Measurements from ENCODE around the gene CAPN5.
A peak's percentile ranks its signal among the peaks of the same experiment; 100 is the strongest.
"Not testable (repeated sequence)": the region's sequence is repeated elsewhere in the genome, so short reads cannot be mapped to it uniquely, and the experiment has no call there.

The CAPN5 gene

DNA sequence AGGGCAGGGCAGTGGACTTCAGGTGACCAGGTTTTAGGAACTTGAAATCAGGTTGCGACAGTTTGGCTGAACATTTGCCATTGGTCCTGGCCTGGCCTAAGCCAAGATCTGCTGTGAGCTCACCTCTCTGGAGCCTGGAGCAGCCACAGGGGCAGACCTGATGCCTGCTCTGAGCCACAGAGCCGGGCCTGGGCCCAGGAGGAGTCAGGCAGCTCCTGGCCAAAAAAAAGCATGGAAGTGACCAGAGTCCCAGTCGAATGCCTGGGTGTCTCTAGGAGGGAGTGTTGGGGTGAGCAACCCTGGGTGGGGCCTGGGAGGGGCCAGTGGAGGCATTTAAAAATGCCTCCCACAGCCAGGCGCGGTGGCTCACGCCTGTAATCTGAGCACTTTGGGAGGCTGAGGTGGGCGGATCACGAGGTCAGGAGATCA, 29.8 kb downstream of the CAPN5 start:
- Histone ChIP-seq H3K4me1 (ENCODE audit: control insufficient read depth, low read length) (no peaks in the 10 kb centered on the region), H3K27me3 (ENCODE audit: control insufficient read depth, low read length) (no peaks in the 10 kb centered on the region), H3K79me2 (ENCODE audit: control insufficient read depth, low read length) (no peaks in the 10 kb centered on the region), H3F3A (ENCODE audit: control insufficient read depth, insufficient read depth) (no peaks in the 10 kb centered on the region), H3K4me2 (ENCODE audit: low read length) (no peak overlapping the region), H3K36me3 (ENCODE audit: control insufficient read depth, low read length) (no peaks in the 10 kb centered on the region), H3K9me2 (replicated peaks; ENCODE audit: control insufficient read depth, low read length) (no peaks in the 10 kb centered on the region), H3K27ac (ENCODE audit: low read depth, low read length) (no peak overlapping the region), H3K9me3 (ENCODE audit: control insufficient read depth, insufficient read depth, low read length) (no peaks in the 10 kb centered on the region), H3K4me3 (ENCODE audit: low read length) (no peak overlapping the region), H4K20me1 (ENCODE audit: control insufficient read depth, insufficient read depth, low read depth, low read length) (no peaks in the 10 kb centered on the region)
- TF ChIP-seq EZH2phosphoT487 (IDR thresholded peaks at IDR 0.05; ENCODE audit: borderline replicate concordance, low read length) = no peak
- TF ChIP-seq, protein P1, sequence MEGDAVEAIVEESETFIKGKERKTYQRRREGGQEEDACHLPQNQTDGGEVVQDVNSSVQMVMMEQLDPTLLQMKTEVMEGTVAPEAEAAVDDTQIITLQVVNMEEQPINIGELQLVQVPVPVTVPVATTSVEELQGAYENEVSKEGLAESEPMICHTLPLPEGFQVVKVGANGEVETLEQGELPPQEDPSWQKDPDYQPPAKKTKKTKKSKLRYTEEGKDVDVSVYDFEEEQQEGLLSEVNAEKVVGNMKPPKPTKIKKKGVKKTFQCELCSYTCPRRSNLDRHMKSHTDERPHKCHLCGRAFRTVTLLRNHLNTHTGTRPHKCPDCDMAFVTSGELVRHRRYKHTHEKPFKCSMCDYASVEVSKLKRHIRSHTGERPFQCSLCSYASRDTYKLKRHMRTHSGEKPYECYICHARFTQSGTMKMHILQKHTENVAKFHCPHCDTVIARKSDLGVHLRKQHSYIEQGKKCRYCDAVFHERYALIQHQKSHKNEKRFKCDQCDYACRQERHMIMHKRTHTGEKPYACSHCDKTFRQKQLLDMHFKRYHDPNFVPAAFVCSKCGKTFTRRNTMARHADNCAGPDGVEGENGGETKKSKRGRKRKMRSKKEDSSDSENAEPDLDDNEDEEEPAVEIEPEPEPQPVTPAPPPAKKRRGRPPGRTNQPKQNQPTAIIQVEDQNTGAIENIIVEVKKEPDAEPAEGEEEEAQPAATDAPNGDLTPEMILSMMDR (IDR thresholded peaks at IDR 0.05; ENCODE audit: low read depth, low read length, poor library complexity, severe bottlenecking) = no peak

DNA sequence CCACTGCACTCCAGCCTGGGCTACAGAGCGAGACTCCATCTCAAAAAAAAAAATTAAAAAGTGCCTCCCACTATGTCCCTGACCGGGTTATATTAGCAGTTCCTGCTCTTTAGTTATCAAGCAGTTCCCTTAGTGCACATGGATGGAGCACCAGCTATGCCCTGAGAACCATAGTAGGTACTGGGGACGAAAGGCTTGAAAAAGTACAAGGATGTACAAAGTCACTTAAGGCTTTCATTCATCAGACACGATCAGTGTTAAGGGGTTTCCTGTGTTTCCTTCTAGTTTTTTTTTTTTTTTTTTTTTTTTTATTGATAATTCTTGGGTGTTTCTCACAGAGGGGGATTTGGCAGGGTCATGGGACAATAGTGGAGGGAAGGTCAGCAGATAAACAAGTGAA, 30.4 kb downstream of the CAPN5 start:
- H3K4me3 ChIP-seq (ENCODE audit: low read length); H3K9me3 ChIP-seq (ENCODE audit: control insufficient read depth, insufficient read depth, low read length); H3K36me3 ChIP-seq (ENCODE audit: control insufficient read depth, low read length); H3K27ac ChIP-seq (ENCODE audit: low read depth, low read length); H3K9me2 ChIP-seq (replicated peaks; ENCODE audit: control insufficient read depth, low read length); H3F3A ChIP-seq (ENCODE audit: control insufficient read depth, insufficient read depth); H3K79me2 ChIP-seq (ENCODE audit: control insufficient read depth, low read length); H3K4me1 ChIP-seq (ENCODE audit: control insufficient read depth, low read length); H3K4me2 ChIP-seq (ENCODE audit: low read length); H3K27me3 ChIP-seq (ENCODE audit: control insufficient read depth, low read length); H4K20me1 ChIP-seq (ENCODE audit: control insufficient read depth, insufficient read depth, low read depth, low read length): not testable (repeated sequence)

DNA sequence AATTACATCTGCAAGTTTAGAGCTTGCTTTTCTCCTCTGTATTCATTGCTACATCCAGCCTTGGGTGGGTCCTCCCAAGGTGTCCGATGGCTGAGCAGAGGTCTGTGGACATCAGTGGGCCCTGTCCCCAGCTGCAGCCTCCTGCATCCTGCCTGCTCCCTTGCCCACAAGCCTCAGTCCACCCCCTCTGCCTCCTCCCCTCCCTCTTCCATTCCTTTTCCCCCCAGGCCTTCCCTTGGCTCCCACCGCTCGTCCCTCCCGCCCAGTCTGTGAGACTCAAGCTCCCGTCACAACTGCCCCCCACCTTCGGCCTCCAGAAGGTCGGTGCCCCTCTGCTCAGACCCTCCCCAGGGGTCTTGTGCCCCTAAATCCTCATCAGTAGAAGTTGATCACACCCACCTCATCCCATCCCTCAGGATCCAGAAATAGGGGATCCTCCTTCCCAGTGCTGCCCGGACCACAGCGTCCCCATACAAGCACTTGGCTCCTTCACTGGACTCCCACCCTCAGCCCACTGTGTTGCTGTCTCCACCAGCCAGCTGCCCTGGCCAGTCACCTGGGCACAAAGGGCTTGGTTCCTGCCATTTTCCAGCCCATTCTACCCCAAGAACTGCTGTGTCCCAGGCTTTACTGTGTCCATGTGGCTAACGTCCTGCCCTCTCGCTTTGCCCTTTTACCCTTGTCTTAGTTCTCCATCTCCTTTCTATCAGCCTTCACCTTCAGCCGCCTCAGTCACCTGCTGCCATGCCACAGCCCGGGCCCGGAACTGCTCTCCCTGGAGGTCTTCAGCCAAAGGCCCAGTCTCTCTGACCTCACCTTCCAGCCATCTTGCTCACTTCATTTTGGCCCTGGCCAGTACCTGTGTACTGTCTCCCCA, 33.6 kb downstream of the CAPN5 start:
- H3K27me3 ChIP-seq (ENCODE audit: control insufficient read depth, low read length) = no peaks in the 10 kb centered on the region
- no peaks in the 10 kb centered on the region for H3K9me2 ChIP-seq (replicated peaks; ENCODE audit: control insufficient read depth, low read length)
- no peak overlapping the region for H3K4me3 ChIP-seq (ENCODE audit: low read length)
- no peak overlapping the region for H3K4me2 ChIP-seq (ENCODE audit: low read length)
- H3K4me1 ChIP-seq (ENCODE audit: control insufficient read depth, low read length) = no peaks in the 10 kb centered on the region
- no peaks in the 10 kb centered on the region for H3K9me3 ChIP-seq (ENCODE audit: control insufficient read depth, insufficient read depth, low read length)
- H3K79me2 ChIP-seq (ENCODE audit: control insufficient read depth, low read length) = no peaks in the 10 kb centered on the region
- TF ChIP-seq, protein P1 (IDR thresholded peaks at IDR 0.05; ENCODE audit: low read depth, low read length, poor library complexity, severe bottlenecking) = no peak
- no peak for TF ChIP-seq EZH2phosphoT487 (IDR thresholded peaks at IDR 0.05; ENCODE audit: borderline replicate concordance, low read length)
- no peaks in the 10 kb centered on the region for H4K20me1 ChIP-seq (ENCODE audit: control insufficient read depth, insufficient read depth, low read depth, low read length)
- H3K36me3 ChIP-seq (ENCODE audit: control insufficient read depth, low read length) = no peaks in the 10 kb centered on the region
- no peaks in the 10 kb centered on the region for H3F3A ChIP-seq (ENCODE audit: control insufficient read depth, insufficient read depth)
- H3K27ac ChIP-seq (ENCODE audit: low read depth, low read length) = no peak overlapping the region

DNA sequence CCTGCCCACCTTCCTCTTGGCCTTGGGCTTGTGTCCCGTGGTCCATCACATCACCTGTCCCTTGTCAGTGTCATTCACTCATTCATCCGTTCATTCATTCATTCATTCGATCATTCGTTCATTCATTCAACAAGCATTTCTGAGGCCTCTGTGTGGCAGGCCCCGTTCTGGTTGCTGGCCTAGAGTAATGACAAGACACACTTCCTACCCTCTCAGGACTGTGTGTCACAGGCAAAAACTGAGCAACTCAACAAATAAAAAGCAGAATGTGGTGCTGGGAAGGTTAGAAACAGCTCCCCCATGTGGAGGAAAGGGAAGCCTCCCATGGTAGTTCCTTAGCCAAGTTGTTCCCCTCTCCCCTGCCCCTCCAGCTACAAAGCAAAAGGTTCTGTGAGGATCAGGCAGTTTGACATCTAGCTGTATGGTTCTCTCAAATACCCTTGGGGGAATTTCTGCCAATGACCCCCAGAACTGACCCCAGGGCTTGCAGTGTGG, 34.3 kb downstream of the CAPN5 start:
- Histone ChIP-seq H3K36me3 (ENCODE audit: control insufficient read depth, low read length) (no peaks in the 10 kb centered on the region), H3K9me3 (ENCODE audit: control insufficient read depth, insufficient read depth, low read length) (no peaks in the 10 kb centered on the region), H3K4me3 (ENCODE audit: low read length) (no peak overlapping the region), H4K20me1 (ENCODE audit: control insufficient read depth, insufficient read depth, low read depth, low read length) (no peaks in the 10 kb centered on the region), H3K4me2 (ENCODE audit: low read length) (no peak overlapping the region), H3K79me2 (ENCODE audit: control insufficient read depth, low read length) (no peaks in the 10 kb centered on the region), H3K27ac (ENCODE audit: low read depth, low read length) (no peak overlapping the region), H3K27me3 (ENCODE audit: control insufficient read depth, low read length) (no peaks in the 10 kb centered on the region), H3K4me1 (ENCODE audit: control insufficient read depth, low read length) (no peaks in the 10 kb centered on the region), H3K9me2 (replicated peaks; ENCODE audit: control insufficient read depth, low read length) (no peaks in the 10 kb centered on the region), H3F3A (ENCODE audit: control insufficient read depth, insufficient read depth) (no peaks in the 10 kb centered on the region)
- TF ChIP-seq EZH2phosphoT487 (IDR thresholded peaks at IDR 0.05; ENCODE audit: borderline replicate concordance, low read length) = no peak
- TF ChIP-seq, protein P1 (IDR thresholded peaks at IDR 0.05; ENCODE audit: low read depth, low read length, poor library complexity, severe bottlenecking) = peak; percentile 74
